22Rv1 (cell line): ENCODE data around the gene CISH.

Source experiments
- H3K27ac ChIP-seq: fragments of 450-650 bp; 2 replicates; pipeline ENCODE4 v1.5.1; 2017
- CTCF ChIP-seq: fragments of 450-650 bp; IDR thresholded peaks from 2 replicates; pipeline ENCODE4 v1.5.1; 2017; ENCODE audit warnings: mild to moderate bottlenecking
- ZFX ChIP-seq: fragments of 450-650 bp; IDR thresholded peaks from 2 replicates; pipeline ENCODE4 v1.6.1; 2017; ENCODE audit warnings: antibody characterized with exemption, borderline replicate concordance

CISH gene

DNA sequence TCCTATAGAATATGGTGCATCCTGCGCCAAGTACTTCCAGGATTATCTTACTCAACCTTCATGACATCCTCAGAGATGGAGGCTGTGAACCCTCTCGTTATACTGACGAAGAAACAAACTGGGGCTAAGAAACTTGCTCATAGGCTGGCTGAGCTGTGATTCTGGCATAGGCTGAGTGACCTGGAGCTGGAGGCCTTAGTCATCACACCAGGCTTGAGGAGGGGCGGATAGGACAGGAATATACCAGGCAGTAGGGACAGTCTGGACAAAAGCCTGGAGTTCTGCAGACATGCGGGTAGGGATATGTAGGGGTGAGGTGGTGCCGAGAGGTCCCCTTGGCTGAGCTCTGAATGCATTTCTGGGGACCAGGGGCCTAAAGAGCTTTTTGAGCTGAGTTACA is 24.2 kb downstream of the CISH start:
- TF ChIP-seq CTCF: no peak
- TF ChIP-seq ZFX: no peak
- no peak overlapping the region for H3K27ac ChIP-seq

- no peak overlapping the region for H3K27ac ChIP-seq
- TF ChIP-seq CTCF (no peak), ZFX (no peak)
Measured at GRCh38 chr3:50586763-50587070, 24.9 kb downstream of the CISH start.

- no peak for TF ChIP-seq CTCF
Measured at GRCh38 chr3:50585919-50586762, 25.4 kb downstream of the CISH start.

DNA sequence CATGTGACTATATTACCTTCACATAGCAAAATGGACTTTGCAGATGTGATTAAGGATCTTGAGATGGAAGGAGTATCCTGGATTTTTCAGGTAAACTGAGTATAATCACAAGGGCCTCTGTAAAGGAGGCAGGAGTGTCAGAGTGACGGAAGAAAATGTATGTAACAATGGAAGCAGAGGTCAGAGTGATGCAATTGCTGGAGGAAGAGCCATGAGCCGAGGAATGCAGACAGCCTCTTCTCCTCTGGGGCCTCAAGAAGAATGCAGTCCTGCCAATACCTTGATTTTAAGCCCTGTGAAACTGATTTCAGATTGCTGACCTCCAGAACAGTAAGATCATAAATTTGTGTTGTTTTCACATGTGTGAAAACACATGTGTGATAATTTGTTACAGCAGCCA is 27.2 kb downstream of the CISH start:
- no peak for TF ChIP-seq CTCF
- no peak for TF ChIP-seq ZFX
- 0 out of 2 replicates have a peak overlapping the region, but pooled peaks have one; percentile 7 for H3K27ac ChIP-seq

More at GRCh38 chr3:50585919-50586762, 25.4 kb downstream of the CISH start:
- no peak overlapping the region for H3K27ac ChIP-seq

GRCh38 chr3:50583897-50584296 is 27.7 kb downstream of the CISH start:
- 0 out of 2 replicates have a peak overlapping the region, but pooled peaks have one; percentile 7 for H3K27ac ChIP-seq

DNA sequence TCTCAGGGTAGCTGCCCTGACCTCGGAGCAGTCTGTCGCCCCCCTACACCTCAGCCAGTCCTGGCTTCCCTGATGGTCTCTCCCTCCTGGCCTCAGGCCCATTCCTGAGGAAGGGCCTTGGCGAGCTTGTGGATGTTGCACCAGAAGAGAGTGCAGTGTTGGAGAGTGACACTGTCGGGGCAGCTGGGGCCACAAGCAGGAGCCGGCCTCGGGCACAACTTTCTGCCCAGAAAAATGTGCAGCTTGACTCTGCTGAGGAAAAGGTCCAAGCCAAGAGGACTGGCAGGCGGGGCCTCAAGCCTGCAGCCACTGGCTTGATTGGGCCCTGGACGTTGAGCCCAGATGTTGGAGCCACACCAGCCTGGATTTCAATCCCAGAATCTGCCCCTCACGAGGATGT is 29.5 kb downstream of the CISH start:
- no peak for TF ChIP-seq CTCF
- TF ChIP-seq ZFX: no peak
- no peak overlapping the region for H3K27ac ChIP-seq

More at GRCh38 chr3:50583897-50584296, 27.7 kb downstream of the CISH start:
- TF ChIP-seq CTCF: no peak
- no peak for TF ChIP-seq ZFX

- no peak overlapping the region for H3K27ac ChIP-seq
- no peak for TF ChIP-seq CTCF
- no peak for TF ChIP-seq ZFX
Measured at GRCh38 chr3:50581459-50581842, 30.1 kb downstream of the CISH start.
